Fibroblast of pulmonary artery (primary cell): Measurements from ENCODE around the gene DHX34.
"Not testable (repeated sequence)": the region's sequence is repeated elsewhere in the genome, so short reads cannot be mapped to it uniquely, and the experiment has no call there.

Source experiments
- DNase-seq: peaks from one replicate; pipeline ENCODE4 v3.0.0-alpha.2; 2010; ENCODE audit warnings: low read depth
- H3K4me3 ChIP-seq: replicated peaks from 2 replicates; pipeline ENCODE4 v1.5.1; 2011; ENCODE audit warnings: low read depth, mild to moderate bottlenecking, control low read depth, low read length, moderate library complexity
- TF ChIP-seq, protein P1 (sequence below): IDR thresholded peaks from 2 replicates; pipeline ENCODE4 v1.5.1; 2011; ENCODE audit warnings: mild to moderate bottlenecking, control low read depth, low read length, inconsistent platforms; ENCODE audit errors: missing control alignments

DHX34 gene

GRCh38 chr19:47411101-47411500 is 62.0 kb downstream of the DHX34 start:
- no peak overlapping the region for H3K4me3 ChIP-seq
- TF ChIP-seq, protein P1, sequence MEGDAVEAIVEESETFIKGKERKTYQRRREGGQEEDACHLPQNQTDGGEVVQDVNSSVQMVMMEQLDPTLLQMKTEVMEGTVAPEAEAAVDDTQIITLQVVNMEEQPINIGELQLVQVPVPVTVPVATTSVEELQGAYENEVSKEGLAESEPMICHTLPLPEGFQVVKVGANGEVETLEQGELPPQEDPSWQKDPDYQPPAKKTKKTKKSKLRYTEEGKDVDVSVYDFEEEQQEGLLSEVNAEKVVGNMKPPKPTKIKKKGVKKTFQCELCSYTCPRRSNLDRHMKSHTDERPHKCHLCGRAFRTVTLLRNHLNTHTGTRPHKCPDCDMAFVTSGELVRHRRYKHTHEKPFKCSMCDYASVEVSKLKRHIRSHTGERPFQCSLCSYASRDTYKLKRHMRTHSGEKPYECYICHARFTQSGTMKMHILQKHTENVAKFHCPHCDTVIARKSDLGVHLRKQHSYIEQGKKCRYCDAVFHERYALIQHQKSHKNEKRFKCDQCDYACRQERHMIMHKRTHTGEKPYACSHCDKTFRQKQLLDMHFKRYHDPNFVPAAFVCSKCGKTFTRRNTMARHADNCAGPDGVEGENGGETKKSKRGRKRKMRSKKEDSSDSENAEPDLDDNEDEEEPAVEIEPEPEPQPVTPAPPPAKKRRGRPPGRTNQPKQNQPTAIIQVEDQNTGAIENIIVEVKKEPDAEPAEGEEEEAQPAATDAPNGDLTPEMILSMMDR = no peak
- DNase-seq = no peak

- not testable (repeated sequence) for DNase-seq, H3K4me3 ChIP-seq
Observed at GRCh38 chr19:47411696-47412095, 62.6 kb downstream of the DHX34 start.

GRCh38 chr19:47413941-47414340 is 64.8 kb downstream of the DHX34 start:
- no peak for DNase-seq
- TF ChIP-seq, protein P1 = no peak
- H3K4me3 ChIP-seq = no peak overlapping the region

DNA sequence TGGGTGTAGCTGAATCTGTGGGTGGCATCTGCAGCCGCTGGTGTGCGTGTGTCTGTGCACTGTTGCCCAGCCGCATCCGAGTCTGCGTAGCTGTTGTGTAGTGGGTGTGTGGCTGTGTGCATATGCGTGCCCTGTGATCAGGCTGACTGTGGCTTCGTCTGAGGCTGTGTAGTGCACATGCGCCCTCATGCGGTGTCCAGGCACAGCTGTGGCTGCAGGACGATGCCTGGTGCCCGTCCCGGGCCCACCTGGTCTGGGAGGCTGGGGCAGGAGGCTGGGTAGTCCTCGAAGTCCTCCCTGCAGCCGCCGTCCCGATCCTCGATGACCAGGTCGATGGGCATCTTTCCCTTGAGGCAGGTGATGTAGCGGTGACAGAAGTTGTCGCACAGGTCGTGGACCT is 65.4 kb downstream of the DHX34 start:
- no peak overlapping the region for H3K4me3 ChIP-seq
- TF ChIP-seq, protein P1 = no peak
- DNase-seq = no peak

- TF ChIP-seq, protein P1 = no peak
- H3K4me3 ChIP-seq = no peak overlapping the region
- DNase-seq = no peak
Observed at GRCh38 chr19:47415953-47416642, 67.0 kb downstream of the DHX34 start.

DNA sequence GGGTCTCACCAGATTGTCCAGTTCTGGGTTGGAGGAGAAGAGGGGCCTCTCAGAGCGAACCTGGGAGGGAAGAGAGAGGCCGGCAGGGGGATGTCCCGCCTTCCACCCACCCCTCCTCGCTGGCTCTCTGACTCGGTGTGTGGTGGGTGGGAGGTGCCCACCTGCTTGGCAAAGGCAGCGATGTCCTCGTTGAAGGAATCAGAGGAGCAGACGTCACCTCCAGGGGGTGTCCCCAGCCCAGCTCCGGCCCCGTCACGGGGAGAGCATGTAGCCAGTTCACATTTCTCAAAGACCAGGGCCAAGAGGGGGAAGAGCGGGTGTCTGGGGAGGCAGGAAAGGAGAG is 67.5 kb downstream of the DHX34 start:
- no peak overlapping the region for H3K4me3 ChIP-seq
- DNase-seq = no peak
- TF ChIP-seq, protein P1 = no peak

- no peak for DNase-seq
- no peak overlapping the region for H3K4me3 ChIP-seq
- TF ChIP-seq, protein P1 = no peak
Observed at GRCh38 chr19:47417107-47417745, 68.1 kb downstream of the DHX34 start.
